ENCODE measurements around the gene SPAG9. TPM values are rescaled to one million over a fixed set of nuclear protein-coding genes. Genes with fewer than 3 reads are reported as not detected.

SPAG9 gene
- total RNA-seq, 4 donors from 2014 or later, result 85.2 to 110 (median 94.3) TPM

DNA sequence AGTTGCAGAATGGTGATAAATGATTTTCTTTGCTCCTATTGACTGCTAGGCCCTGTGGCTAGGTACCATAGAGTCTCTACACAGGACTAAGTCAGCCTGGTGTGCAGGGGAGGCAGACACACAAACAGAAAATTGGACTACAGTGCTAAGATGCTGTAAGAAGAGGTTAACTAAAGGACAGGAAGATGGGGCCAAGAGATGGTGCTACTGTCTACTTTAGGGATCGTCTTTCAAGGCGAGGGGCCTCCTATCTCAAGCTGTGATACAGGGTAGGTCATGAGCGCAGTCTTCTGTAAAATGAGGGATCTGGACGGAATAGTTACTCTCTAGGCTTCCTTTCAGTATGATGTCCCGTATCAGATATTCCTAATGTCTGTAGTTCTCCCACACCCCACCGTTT lies 33.5 kb upstream of the SPAG9 start:
- ATAC-seq, result no peak
- WGBS, 2 donors (ENCODE audit: low coverage in 1 of 2), result 9 to 12% methylated on average over 6 of the region's 6 CpGs
- Histone ChIP-seq H3K4me3 (peak overlapping the region; percentile 32 to 67), H3K4me1 (peaks cover 0 to 26% (median 12%) of the 10 kb centered on the region in 3 donors), H3K36me3 (peaks cover 0 to 11% of the 10 kb centered on the region in 2 donors), H3K27ac (peak overlapping the region in 1 of 4 donors; percentile 89), H3K27me3 (no peaks in the 10 kb centered on the region), H3K9me3 (no peaks in the 10 kb centered on the region)
- TF ChIP-seq POLR2A (IDR thresholded peaks at IDR 0.05) (no peak), POLR2AphosphoS5 (IDR thresholded peaks at IDR 0.05) (no peak), CTCF (IDR thresholded peaks at IDR 0.05) (no peak), EP300 (IDR thresholded peaks at IDR 0.05) (no peak)

DNA sequence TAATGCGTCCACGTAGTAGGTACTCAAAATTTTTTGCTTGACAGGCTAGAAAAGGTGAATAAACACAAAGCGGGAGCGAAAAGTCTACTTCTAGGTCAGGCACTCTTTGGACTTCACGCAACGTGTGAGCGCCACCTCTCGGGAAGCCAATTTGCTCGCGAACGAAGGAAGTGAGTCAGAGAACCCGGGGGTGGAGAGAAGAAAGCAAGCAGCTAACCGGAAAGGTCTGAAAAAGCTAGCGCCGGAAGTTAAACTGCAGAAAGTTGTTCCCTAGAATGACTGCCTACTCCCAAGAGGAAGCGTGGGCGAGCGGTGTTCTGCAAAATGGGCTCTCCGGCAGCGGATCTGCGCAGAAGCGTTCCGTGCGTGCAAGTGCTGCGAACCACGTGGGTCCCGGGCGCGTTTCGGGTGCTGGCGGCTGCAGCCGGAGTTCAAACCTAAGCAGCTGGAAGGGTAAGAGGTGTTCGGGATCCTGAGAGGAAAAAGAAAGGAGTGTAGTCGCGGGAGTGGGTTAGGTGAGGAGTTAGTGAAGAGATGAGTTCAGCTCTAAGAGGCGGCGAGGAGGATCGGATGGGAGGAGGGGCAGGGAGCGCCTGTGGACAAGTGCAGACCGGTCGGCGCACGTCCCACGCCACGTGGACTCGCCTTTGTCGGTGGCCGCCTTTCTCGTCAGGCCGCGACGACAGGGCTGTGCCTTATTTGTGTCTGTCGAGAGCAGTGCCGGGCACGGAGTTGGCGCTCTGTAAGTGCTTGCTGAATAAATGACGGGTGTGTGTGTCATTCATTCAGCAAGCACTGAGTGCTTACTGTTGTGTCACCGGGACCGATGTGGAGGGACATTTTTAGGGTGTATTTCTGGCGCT lies 32.8 kb upstream of the SPAG9 start, which contains the start of gene NME1:
Gene NME1, plus strand, starts transcription at position 350 of the 863 bp plus-strand sequence. CDS start 2,096 bp downstream, outside the sequence.
- WGBS, 2 donors (ENCODE audit: low coverage in 1 of 2), result 0 to 1% methylated on average over 25 to 41 of the region's 60 CpGs

DNA sequence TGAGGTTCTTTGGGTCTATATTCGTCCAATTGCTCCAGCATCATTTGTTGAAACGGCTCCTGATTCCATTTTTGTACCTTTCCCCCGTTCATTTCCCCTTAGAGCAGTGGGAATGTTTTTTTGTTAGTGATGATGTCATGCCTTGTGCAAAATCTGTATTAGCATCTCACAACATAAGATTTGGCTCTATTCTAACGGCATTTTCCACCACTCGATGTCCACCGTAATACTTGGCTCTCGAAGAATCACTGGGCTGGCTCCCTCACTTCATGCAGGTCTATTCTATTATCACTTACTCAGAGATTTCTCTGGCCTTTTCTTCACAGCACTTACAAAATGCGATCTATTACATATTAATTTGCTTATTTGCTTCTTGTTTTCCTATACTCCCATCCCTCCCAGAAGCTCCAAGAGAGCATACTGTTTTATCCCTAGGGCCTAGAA lies 32.1 kb upstream of the SPAG9 start:
- H3K27me3 ChIP-seq, result no peaks in the 10 kb centered on the region
- no peaks in the 10 kb centered on the region for H3K9me3 ChIP-seq
- H3K4me3 ChIP-seq, result peak overlapping the region; percentile 30 to 67
- 3 to 4% methylated on average over 8 of the region's 8 CpGs for WGBS, 2 donors (ENCODE audit: low coverage in 1 of 2)
- ATAC-seq, result peak; percentile 23
- H3K27ac ChIP-seq, result peak overlapping the region; percentile 84 to 92 (median 88)
- no peaks in the 10 kb centered on the region for H3K36me3 ChIP-seq
- peaks cover 0 to 26% (median 12%) of the 10 kb centered on the region in 3 donors for H3K4me1 ChIP-seq
- no peak for TF ChIP-seq CTCF (IDR thresholded peaks at IDR 0.05)
- no peak for TF ChIP-seq POLR2A (IDR thresholded peaks at IDR 0.05)
- no peak for TF ChIP-seq EP300 (IDR thresholded peaks at IDR 0.05)
- TF ChIP-seq POLR2AphosphoS5 (IDR thresholded peaks at IDR 0.05), result no peak

More for the DNA sequence above, 32.8 kb upstream of the SPAG9 start, which contains the start of gene NME1:
- Histone ChIP-seq H3K9me3 (no peaks in the 10 kb centered on the region), H3K27ac (peak within 1 kb of the TSS; percentile 84 to 92 (median 88)), H3K36me3 (peaks cover 0 to 5% of the 10 kb centered on the region in 2 donors), H3K4me3 (peak within 1 kb of the TSS; percentile 32 to 67), H3K4me1 (peaks cover 0 to 26% (median 12%) of the 10 kb centered on the region in 3 donors), H3K27me3 (no peaks in the 10 kb centered on the region)
- TF ChIP-seq POLR2AphosphoS5 (IDR thresholded peaks at IDR 0.05) (peak; percentile 80), EP300 (IDR thresholded peaks at IDR 0.05) (no peak), CTCF (IDR thresholded peaks at IDR 0.05) (peak in 3 of 4 experiments; percentile 81 to 86 (median 84)), POLR2A (IDR thresholded peaks at IDR 0.05) (no peak)
- ATAC-seq, result peak; percentile 97

DNA sequence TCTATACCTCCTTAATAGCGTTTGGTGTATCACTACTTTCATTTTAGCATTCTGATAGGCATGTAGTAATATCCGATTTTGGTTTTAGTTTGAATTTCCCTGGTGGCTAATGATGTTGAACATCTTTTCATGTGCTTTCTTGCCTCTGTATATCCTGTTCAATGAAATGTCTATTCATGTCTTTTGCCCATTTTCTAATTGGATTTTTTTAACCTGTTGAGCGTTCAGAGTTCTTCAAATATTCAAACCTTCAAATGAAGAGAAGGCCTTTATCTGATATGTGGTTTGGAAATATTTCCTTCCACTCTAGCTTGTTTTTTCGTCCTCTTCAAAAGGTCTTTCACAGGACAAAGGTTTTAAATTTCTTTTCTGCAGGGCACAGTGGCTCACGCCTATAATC lies 30.3 kb upstream of the SPAG9 start:
- no peaks in the 10 kb centered on the region for H3K9me3 ChIP-seq
- H3K27ac ChIP-seq, result no peak overlapping the region
- no peak overlapping the region for H3K4me3 ChIP-seq
- no peak for ATAC-seq
- no peaks in the 10 kb centered on the region for H3K36me3 ChIP-seq
- peaks cover 0 to 26% (median 12%) of the 10 kb centered on the region in 3 donors for H3K4me1 ChIP-seq
- WGBS, 2 donors (ENCODE audit: low coverage in 1 of 2), result 86 to 100% methylated on average over 2 to 4 of the region's 5 CpGs
- H3K27me3 ChIP-seq, result no peaks in the 10 kb centered on the region
- TF ChIP-seq EP300 (IDR thresholded peaks at IDR 0.05), result no peak
- TF ChIP-seq POLR2AphosphoS5 (IDR thresholded peaks at IDR 0.05), result no peak
- TF ChIP-seq POLR2A (IDR thresholded peaks at IDR 0.05), result no peak
- no peak for TF ChIP-seq CTCF (IDR thresholded peaks at IDR 0.05)
